GM19239 (cell line): Measurements from ENCODE around the gene SMC3.

Source experiments
- DNase-seq: peaks from one replicate; pipeline ENCODE4 v3.0.0; 2011; ENCODE audit warnings: low spot score; ENCODE audit not compliant: insufficient read length
- FAIRE-seq: peaks from 2 replicates; lab custom pipeline; 2011; peaks lifted over from hg19 to GRCh38; lab: Jason Lieb, UNC

The SMC3 gene

DNA sequence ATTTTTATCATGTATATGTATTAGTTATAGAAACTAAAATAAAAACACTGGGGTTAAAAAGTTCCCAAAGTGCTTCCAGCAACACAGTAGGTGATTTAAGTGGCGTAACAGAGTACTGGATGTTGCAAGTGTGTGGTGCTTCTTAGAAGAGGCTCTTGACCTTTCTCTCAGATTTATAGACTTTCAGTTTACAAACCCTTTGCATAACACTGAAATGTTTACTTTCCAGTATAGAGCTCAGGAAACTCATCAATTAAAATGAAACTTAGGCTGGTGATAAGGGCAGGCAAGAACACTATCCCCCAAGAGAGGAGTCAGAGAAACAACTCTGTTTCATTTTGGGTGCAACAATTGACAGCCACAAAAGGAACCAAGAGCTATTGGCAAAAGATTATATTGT is 27.5 kb upstream of the SMC3 start:
- FAIRE-seq (peak; percentile 26), DNase-seq (no peak)

DNA sequence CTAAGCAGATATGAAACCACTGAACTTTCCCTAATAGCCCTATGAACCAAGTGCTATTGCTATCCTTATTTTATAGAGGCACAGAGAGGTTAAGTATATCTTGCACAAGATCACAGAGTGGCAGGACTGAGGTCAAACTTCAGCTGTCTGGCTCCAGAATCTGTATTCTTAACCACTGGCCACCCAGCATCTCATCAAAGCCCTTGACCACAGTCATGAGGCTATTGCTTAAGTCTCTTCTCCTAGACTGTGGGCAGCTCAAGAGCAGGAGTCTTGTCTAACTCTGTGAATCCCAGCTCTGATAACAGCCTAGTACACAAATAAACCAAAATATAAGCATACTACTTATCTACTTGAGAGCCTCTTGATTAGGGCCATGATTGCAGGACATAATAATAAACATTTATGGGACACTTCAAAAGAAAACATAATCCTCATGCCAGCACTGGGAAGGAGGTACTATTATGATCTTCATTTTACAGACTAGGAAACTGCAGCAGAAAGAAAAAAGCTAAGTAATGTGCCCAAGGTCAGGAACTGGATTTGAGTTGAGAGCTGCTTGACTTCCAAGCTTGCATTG is 22.4 kb upstream of the SMC3 start:
- DNase-seq (no peak), FAIRE-seq (peak; percentile 23)

DNA sequence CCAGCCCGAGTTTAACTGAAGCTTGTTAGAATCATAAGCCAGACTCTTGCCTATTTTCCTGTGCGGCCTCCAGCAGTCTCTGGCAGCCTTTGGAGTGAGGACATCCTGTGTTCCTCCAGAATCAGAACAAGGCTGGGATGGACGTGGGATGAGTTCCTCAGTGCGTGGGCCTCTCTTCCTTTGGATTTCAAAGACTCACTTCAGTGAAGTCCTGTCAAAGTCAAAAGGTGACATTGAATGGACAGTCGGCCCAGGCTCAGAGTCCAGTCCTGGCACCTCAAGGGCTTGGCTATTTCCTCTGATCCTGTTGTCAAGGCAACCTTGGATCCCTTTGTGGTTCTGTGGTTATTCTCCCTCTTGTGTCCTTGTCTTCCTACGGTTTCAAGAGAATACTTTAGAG is 21.4 kb upstream of the SMC3 start:
- DNase-seq (no peak), FAIRE-seq (no peak)

DNA sequence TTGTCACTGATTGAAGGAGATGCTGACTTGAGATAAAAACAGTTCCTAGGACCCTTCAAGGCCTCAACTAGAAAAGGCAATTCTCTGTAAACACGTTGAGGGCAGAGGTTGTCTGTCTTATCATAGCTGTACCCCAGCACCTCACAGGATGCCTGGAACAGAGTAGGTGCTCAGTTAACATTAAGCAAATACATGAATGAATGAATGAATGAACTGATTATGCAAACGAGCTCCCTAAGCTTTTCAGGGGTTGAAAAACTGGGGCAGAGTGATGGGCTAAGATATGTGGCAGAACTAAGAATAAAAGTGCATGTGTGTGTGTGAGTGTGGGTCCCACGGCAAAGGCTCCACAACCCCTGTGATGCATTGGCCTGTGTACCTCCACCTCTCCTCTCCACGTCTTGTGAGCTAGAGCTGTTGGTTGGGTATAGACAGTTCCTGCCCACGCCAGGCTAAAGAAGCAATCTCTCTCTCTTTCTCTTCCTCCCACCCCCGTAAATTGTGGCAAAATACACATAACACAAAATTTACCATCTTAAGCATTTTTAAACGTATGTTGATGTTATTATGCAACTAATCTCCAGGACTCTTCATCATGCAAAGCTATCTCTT is 20.9 kb upstream of the SMC3 start:
- FAIRE-seq (no peak), DNase-seq (no peak)

DNA sequence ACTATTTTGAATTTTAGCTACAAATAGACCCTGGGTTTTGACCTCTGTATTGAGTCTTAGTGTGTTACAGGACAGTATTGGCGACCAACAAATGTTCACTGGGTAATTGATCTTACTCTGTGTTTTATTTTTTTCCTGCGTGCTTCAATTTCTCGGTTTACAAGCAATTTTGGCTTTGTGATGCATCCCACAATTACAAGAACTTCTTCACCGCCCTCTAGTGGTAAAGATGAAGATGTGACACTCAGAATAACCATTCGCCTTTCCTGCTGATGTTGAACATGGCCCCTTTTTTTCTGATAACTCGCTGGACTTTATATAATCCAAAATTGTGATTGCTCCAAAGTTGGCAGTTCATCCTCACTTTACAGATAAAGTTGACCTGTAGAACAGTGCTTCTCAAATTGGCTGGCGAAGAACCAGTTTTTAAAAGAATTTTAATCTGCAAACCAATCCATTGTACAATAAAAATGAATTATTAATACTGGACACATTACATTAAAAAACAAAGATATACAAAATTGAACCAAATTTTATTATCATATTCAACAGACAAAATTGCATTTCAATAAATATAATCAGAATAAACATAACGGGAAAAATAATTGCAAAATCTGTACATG is 20.2 kb upstream of the SMC3 start:
- peak; percentile 93 for FAIRE-seq
- DNase-seq, result no peak

DNA sequence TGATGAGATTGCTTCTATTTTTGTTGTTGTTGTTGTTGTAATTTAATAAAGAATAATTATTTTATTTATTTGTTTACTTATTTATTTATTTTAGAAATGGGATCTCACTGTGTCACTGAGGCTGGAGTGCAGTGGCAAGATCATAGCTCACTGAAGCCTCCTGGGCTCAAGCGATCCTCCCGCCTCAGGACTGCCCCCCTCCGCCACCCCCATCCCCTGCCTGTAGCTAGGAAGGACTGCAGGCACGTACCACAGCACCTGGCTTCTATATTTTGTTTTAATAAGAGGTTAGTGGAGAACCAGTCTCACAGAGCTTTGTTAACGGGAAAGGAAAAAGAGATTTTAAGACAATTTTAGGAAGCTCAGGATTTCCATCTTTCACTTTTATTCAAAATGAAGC is 19.5 kb upstream of the SMC3 start:
- DNase-seq, result no peak
- no peak for FAIRE-seq

DNA sequence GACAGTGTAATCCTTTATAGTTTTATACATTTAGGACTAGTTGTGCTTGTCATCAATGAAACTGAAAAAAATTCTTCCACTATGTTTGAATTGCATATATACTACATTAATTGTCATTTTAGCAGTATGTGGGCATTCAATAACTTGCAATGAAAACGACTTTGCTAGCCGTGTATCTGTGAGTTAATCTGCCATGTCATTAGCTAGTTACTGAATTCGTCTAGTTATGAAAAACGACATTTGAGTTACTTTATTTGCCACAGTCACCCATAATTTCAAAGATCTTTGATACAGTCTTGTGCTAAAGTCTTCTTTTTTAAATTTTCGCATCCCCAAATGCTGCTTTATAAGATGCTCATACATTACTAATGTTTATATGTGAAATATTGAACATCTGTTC is 18.3 kb upstream of the SMC3 start:
- FAIRE-seq (no peak), DNase-seq (no peak)

DNA sequence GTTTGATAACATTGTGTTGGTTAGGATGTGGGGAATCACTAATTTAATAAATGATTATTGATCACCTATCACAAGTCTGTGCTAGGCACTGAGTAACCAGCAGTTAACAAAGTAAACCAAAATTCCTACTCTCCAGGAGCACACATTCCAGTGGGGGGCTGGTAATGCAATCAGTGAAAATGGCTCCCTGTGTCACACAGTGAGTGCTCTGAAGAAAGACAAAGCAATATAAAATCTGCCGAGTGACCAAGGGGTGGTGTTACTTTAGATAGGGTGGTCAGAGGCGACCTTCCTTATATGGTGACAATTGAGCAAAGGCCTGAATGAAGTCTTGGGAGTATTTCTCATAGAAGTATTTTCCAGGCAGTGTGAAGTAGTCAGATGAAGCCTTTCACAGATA is 13.6 kb upstream of the SMC3 start:
- FAIRE-seq (no peak), DNase-seq (no peak)

DNA sequence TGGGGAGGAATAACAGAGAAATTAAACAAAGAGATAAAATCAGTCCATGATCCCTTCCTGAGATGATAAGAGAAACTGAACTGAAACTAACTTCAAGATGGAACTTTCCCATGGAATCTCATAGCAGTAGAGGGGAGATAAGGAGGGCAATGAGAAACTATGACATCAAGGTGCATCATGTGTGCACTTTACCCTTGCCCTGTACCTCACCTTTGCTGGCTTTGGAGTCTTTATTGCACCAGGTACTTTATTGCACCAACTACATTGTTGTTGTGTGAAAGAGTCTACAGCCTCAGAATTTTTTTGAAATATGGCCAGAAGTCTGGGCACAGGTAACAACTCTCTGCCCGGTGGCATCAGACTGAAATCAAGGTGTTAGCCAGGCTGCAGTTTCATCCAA is 11.2 kb upstream of the SMC3 start:
- FAIRE-seq, result no peak
- no peak for DNase-seq

DNA sequence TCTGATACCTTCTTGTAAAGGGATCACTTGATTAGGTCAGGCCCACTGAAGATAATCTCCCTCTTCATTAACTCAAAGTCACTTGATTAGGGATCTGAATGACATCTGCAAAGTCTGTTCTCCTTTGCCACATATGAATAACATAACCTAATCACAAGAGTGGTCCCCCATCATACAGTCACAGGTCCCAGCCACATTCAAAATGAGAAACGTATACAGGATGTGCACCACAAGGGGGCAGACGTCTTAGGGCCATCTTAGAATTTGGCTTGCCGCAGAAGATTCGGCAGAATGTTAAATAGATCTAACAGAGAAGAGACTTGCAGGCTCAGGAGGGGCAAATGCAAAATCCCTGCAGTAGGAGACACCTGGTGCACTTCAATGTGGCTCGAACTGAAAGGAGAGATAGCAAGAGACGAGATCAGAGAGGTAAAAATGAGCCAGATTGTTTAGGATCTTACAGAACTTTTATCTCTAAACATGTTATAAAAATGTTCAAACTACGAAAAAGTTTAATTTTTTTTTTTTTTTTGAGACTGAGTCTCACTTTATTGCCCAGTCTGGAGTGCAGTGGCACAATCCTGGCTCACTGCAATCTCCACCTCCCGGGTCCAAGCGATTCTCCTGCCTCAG is 10.4 kb upstream of the SMC3 start:
- peak; percentile 5 for DNase-seq
- FAIRE-seq, result peak; percentile 82

DNA sequence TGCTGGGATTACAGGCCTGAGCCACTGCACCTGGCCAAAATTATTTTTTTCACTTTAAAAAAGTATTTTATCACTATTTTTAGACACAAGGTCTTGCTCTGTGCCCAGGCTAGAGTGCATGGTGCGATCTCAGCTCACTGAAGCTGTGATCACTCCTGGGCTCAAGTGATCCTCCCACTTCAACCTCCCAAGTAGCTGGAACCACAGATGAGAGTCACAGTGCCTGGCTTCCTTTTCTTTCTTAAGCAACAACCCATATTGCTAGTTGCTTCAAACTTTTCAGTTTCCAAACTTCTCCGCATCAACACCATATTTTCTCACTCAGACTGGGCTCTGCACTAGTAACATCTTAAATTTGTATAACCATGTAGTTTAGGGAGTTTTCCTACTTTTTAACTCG is 9.5 kb upstream of the SMC3 start:
- no peak for FAIRE-seq

DNA sequence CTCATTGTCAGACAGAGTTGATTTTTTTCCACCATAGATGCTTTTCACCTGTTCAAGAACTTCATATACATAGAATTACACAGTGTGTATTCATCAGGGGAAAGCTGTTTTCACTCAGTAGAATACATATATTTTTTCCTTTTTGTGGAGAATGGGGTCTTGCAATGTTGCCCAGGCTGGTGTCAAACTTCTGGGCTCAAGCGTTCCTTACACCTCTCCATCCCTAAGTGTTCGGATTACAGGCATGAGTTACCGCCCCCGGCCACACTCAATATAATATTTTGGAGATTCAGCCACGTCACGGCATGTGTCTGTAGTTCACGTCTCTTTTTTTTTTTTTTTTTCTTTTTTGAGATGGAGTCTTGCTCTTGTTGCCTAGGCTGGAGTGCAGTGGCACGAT is 7.5 kb upstream of the SMC3 start:
- FAIRE-seq, result no peak
- no peak for DNase-seq

More for the DNA sequence above, 9.5 kb upstream of the SMC3 start:
- no peak for DNase-seq

DNA sequence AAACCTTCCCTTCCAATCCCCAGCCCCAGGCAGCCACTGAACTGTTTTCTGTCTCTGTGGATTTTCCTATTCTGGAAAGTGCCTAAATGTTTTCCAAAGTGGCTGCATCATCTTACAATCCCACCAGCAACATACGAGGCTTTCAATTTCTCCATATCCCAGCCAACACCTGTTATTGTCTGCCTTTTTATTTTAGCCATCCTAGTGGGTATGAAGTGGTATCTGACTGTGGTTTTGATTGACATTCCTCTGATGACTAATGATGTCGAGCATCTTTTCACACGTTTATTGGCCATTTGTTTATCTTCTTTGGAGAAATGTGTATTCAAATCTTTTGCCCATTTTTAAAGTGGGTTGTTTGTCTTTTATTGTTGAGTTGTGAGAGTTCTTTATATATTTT is 6.2 kb upstream of the SMC3 start:
- DNase-seq (no peak), FAIRE-seq (no peak)

DNA sequence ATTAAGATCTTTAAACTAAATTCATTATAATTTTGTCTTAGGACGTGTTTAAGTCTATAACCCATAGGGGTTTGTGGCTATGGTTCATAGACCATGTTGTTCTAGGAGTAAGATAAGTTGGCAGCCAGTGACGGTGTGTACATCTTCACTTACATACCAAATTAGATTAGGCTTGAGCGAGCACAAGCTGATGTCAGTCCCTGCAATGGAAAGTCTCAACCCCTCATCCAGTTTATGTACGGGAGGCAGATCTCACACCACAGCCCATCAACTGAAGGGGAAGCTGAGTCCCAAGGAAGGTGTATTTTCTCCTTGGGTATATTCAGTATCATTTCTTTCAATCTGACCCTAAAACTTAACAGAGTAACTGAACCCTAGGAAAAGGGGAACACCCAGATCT is 5.1 kb upstream of the SMC3 start:
- FAIRE-seq (no peak), DNase-seq (no peak)

DNA sequence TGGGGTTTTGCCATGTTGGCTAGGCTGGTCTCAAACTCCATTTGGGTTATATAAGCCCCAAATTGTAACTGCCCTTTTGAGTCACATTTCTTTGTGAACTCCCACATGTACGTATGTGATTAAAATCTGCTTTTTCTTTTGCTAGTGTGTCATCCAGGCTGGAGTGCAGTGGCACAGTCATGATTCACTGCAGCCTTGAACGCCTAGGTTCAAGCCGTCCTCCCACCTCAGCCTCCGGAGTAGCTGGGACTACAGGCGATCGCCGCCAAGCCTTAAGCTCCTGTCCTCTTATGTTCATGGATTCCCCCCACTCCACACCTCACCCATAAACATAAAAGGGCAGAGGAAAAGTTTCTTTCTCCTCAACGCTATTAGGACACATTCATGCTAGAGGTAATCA is 4.4 kb upstream of the SMC3 start:
- FAIRE-seq (no peak), DNase-seq (no peak)

DNA sequence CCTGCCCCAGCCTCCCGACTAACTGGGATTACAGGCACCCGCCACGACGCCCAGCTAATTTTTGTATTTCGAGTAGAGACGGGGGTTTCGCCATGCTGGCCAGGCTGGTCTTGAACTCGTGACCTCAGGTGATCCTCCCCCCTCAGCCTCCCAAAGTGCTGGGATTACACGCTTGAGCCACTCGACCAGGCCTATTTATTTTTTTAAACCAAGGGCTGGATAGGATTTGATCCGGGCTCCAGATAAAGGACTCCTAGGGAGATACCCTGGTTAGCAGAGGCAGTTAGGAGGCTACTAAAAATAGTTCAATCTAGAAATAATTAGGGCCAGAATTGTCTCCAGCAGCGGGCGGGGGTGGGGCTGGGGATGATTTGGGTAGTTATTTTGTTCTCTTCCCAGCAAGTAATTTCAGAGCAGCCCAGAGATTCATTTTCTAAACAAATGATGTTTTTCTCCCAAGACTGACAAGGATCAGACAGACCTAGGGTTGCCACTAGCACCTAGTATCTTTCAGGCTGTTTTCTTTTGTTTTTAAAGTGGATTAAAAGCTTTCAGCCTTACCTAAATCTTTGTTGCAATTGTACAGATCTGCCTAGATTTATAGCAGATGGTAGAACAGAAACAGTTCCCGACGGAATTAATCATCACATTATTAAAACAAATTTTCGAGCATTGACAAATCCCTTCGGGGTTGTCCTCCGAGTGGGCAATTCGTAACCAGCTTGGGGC is 859 bp upstream of the SMC3 start:
- FAIRE-seq, result no peak
- DNase-seq, result no peak

DNA sequence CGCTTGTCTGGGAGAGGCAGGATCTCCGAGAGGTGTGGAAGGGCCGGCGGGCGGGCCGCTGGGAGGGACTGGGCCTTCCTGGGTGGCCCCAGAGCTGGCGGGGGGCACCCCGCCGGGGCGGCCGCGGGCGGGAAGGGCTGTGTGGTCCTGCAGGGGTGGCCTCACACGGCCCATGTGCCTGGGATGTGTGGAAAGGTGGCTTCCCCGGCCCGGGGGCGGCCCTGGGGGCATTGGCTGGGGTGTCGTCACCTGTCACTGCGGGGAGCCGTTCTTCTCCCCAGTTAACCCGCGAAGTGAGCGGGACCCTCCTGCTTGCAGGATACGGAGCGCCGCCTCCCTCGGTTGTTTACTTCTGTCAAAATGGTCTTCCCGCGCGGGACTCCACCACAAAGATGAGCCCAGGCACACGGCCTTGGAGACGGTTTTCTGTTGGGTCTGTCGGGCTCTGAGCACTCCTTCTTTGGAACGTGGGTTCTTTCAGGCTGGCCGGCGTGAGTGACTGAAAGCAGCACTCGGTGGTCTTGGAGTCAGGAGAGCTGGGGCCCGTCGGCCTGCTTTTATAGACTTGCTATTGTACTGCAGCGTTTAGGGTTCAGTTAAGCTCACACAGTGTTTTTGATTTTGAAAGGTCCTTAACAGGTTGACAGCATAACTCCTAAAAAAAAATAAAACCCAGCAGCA is 700 bp downstream of the SMC3 start:
- FAIRE-seq, result no peak
- peak; percentile 10 for DNase-seq

DNA sequence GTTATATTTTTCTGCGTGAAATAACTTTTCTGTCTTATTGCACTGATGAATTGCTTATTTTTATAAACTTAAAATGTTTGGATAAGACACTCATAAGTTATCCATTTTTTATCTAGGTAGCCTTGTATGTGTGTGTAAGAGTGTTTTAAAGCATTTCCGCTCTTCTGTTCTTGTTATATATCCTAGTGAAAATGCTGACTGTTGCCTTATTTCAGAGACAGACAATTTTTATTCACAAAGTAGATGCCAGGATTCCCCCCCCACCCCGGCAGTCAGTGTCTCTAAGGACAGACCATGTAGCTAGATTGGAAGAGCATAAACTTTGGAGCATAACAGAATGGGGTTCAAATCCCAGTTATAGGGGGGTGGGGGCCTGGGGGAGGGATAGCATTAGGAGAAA is 1.6 kb downstream of the SMC3 start:
- peak; percentile 21 for FAIRE-seq

DNA sequence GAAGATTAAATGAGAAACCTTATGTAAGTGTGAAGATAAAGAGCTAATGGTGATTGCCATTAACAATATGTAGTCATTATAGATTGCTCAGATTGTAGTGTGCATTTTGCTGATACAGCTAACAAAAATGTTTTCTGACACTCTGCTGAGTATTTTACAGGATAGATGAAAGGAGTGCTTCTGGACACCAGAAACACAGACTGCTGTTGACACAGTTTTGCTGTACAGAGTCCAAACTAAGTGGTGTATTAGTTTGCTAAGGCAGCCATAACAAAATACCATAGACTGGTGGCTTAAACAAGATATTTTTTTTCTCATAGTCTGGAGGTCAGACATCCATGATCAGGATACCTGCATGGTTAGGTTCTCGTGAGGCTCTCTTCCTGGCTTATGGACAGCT is 2.2 kb downstream of the SMC3 start:
- no peak for DNase-seq
- no peak for FAIRE-seq

More for the DNA sequence above, 1.6 kb downstream of the SMC3 start:
- DNase-seq, result no peak

DNA sequence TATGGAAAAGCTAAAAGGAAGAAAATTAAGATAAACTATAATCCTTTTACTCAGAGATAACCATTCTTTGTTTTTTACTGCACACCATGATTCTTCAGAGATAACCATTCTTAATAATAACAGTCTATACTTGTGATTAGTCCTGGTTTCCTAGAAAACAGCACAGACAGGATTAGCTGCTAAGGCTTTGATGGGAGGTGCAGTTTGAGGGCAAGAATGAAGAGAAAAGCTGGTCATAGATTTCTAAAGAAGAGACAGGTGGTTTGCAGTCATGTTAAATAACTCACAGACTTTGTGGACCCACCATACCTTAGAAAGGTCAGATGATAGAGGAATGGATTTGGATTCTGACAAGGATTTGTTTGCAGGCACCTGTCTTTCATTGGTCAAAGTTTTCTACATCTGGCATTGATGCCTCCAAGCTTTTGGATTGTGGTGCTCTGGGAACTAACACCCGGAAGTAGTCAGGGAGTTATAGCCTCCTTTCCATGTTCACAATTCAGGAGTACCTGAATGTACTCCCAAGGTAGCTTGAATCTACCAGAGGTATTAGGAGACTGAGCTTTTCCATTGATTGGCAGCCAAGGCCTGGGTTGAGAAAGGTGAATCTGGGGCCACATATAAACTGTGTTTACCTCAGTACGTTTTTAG is 3.7 kb downstream of the SMC3 start:
- FAIRE-seq (peak; percentile 18), DNase-seq (no peak)
